Ishikawa (cell line): ENCODE measurements around the gene PDE8A.

ENCODE experiments used
- CEBPB ChIP-seq: IDR thresholded peaks from 2 replicates; pipeline ENCODE4 v1.6.1; 2012
- CREB1 ChIP-seq: IDR thresholded peaks from 2 replicates; pipeline ENCODE4 v1.6.1; 2012; ENCODE audit warnings: low read depth
- EGR1 ChIP-seq: IDR thresholded peaks from 2 replicates; pipeline ENCODE4 v1.6.1; 2012
- EP300 ChIP-seq: IDR thresholded peaks from 2 replicates; pipeline ENCODE4 v1.6.1; 2012; ENCODE audit warnings: borderline replicate concordance
- FOXM1 ChIP-seq: IDR thresholded peaks from 2 replicates; pipeline ENCODE4 v1.6.1; 2012; ENCODE audit warnings: low read depth, borderline replicate concordance
- NFIC ChIP-seq: IDR thresholded peaks from 2 replicates; pipeline ENCODE4 v1.6.1; 2012
- RAD21 ChIP-seq: IDR thresholded peaks from 2 replicates; pipeline ENCODE4 v1.6.1; 2012; ENCODE audit warnings: low read depth
- TAF1 ChIP-seq: IDR thresholded peaks from 2 replicates; pipeline ENCODE4 v1.6.1; 2012; ENCODE audit warnings: low read depth, mild to moderate bottlenecking
- TCF12 ChIP-seq: IDR thresholded peaks from 2 replicates; pipeline ENCODE4 v1.6.1; 2012; ENCODE audit warnings: low read depth
- TEAD4 ChIP-seq: IDR thresholded peaks from 2 replicates; pipeline ENCODE4 v1.6.1; 2012
- YY1 ChIP-seq: IDR thresholded peaks from 2 replicates; pipeline ENCODE4 v1.6.1; 2012; ENCODE audit warnings: low read depth
- ZBTB7A ChIP-seq: IDR thresholded peaks from 2 replicates; pipeline ENCODE4 v1.6.1; 2012; ENCODE audit warnings: low read depth
- TF ChIP-seq, protein P1 (sequence below): IDR thresholded peaks from 2 replicates; pipeline ENCODE4 v1.6.1; 2012; ENCODE audit warnings: low read depth, mild to moderate bottlenecking
- TF ChIP-seq, protein P2 (sequence below): IDR thresholded peaks from 2 replicates; pipeline ENCODE4 v1.6.1; 2012
- TF ChIP-seq, protein P3 (sequence below): IDR thresholded peaks from 2 replicates; pipeline ENCODE4 v1.6.1; 2012

Gene PDE8A

DNA sequence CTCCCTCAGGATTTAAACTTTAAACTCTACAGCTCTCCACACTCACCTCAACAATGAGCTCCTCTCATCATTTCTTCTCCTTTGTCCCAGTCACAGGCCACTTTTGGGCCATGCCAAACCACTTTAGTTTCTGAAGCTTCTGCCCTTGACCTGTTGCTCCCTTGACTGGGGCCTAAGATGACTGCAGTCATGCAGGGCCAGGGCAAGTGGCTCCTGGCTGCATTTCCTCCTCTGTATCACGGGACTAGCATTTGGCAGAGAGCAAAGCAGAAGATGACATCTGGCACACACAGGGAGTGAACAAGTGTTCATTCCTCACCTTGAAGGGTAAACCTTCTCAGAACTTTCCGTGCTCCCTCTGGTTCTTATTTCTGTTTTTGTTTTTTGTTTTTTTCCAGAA is 136.9 kb downstream of the PDE8A start:
- TF ChIP-seq EGR1, result no peak
- no peak for TF ChIP-seq EP300
- TF ChIP-seq TAF1, result no peak
- TF ChIP-seq CREB1, result no peak
- no peak for TF ChIP-seq FOXM1
- TF ChIP-seq, protein P1, sequence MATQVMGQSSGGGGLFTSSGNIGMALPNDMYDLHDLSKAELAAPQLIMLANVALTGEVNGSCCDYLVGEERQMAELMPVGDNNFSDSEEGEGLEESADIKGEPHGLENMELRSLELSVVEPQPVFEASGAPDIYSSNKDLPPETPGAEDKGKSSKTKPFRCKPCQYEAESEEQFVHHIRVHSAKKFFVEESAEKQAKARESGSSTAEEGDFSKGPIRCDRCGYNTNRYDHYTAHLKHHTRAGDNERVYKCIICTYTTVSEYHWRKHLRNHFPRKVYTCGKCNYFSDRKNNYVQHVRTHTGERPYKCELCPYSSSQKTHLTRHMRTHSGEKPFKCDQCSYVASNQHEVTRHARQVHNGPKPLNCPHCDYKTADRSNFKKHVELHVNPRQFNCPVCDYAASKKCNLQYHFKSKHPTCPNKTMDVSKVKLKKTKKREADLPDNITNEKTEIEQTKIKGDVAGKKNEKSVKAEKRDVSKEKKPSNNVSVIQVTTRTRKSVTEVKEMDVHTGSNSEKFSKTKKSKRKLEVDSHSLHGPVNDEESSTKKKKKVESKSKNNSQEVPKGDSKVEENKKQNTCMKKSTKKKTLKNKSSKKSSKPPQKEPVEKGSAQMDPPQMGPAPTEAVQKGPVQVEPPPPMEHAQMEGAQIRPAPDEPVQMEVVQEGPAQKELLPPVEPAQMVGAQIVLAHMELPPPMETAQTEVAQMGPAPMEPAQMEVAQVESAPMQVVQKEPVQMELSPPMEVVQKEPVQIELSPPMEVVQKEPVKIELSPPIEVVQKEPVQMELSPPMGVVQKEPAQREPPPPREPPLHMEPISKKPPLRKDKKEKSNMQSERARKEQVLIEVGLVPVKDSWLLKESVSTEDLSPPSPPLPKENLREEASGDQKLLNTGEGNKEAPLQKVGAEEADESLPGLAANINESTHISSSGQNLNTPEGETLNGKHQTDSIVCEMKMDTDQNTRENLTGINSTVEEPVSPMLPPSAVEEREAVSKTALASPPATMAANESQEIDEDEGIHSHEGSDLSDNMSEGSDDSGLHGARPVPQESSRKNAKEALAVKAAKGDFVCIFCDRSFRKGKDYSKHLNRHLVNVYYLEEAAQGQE, result no peak
- TF ChIP-seq TCF12, result no peak
- TF ChIP-seq CEBPB, result no peak
- no peak for TF ChIP-seq ZBTB7A
- no peak for TF ChIP-seq TEAD4
- TF ChIP-seq, protein P2, sequence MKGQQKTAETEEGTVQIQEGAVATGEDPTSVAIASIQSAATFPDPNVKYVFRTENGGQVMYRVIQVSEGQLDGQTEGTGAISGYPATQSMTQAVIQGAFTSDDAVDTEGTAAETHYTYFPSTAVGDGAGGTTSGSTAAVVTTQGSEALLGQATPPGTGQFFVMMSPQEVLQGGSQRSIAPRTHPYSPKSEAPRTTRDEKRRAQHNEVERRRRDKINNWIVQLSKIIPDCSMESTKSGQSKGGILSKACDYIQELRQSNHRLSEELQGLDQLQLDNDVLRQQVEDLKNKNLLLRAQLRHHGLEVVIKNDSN, result no peak
- no peak for TF ChIP-seq YY1
- TF ChIP-seq NFIC, result no peak
- TF ChIP-seq, protein P3, sequence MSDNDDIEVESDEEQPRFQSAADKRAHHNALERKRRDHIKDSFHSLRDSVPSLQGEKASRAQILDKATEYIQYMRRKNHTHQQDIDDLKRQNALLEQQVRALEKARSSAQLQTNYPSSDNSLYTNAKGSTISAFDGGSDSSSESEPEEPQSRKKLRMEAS, result no peak
- no peak for TF ChIP-seq RAD21

DNA sequence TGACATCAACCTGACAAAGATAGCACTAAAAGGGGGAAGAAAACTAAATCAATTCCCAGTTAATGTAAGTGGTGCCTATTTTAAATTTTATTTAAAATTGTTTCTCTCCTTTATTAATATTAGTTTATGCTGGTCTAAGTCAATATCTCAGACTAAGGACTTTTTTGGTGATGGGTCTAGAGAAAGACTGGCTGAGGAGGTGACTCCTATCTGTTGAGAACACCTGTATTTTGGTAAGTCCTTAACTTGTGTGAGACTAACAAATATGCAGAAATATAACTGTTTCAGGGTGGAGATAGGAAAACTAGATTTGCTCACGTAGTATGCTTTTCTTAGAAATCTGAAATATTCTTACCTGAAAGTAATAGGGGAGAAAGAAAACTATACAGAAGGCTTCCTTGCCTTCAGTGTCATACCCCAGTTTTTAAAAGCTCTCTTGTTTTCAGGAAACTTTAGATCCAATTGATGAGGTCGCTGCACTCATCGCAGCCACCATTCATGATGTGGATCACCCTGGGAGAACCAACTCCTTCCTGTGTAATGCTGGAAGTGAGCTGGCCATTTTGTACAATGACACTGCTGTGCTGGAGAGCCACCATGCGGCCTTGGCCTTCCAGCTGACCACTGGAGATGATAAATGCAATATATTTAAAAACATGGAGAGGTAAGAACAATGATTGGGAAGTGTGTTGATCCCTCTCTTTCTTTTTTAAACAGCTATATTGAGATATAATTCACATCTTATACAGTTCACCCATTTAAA is 138.9 kb downstream of the PDE8A start:
- TF ChIP-seq TEAD4 (no peak), TCF12 (no peak), EP300 (no peak), YY1 (no peak), CREB1 (no peak), ZBTB7A (no peak), RAD21 (no peak), NFIC (no peak), CEBPB (no peak), EGR1 (no peak), FOXM1 (no peak)
- TF ChIP-seq, protein P2, result no peak
- TF ChIP-seq, protein P3, result no peak

DNA sequence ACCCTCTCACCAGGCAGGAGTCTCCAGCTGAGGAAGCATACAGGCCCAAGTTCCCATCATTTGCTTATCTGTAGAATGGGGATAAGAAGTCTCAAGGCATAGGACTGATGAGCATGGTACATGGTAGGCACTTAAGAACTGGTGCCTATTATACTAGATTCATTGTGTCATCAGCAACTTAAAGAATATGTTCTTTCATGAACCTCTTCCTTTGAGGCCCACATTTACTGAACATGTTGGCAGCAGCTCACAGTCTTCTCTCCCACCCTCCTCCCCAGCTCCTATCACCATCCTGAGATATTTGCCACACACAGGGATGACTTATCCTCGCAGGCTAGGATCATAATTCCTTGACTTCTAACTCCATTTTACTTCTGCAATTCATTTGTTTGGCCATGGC is 142.5 kb downstream of the PDE8A start:
- no peak for TF ChIP-seq TCF12
- TF ChIP-seq, protein P2, result no peak
- TF ChIP-seq, protein P1, result no peak
- no peak for TF ChIP-seq TEAD4

DNA sequence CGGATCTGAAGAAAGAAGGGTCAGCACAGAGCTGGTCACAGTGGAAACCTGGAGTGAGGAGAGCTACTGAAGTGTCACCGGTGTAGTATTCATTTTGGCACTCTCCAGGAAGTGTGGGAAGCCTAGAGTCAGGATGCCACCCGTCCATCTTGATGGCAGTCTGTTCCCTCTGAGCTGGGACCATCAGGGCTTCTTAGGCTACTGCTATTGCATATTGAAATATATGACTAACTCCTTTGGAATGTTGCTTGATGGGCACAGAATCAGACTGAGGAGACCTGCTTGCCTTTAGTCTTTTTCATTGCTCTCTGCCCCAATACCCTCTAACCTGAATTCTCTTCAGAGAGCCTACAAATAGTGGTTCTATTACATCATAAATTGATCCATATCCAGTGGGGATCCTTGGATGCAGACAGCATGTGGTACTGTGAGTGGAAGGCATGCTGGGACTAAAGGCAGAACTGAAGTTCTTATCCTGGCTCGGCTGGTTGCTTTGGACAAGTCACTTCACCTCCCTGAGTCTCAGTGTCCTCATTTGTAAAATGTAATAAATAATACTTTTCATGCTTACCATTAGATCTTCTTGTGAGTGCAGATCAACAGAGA is 143.5 kb downstream of the PDE8A start:
- no peak for TF ChIP-seq NFIC
- peak; percentile 54; the same call in 1 of the 2 replicates for TF ChIP-seq TEAD4

DNA sequence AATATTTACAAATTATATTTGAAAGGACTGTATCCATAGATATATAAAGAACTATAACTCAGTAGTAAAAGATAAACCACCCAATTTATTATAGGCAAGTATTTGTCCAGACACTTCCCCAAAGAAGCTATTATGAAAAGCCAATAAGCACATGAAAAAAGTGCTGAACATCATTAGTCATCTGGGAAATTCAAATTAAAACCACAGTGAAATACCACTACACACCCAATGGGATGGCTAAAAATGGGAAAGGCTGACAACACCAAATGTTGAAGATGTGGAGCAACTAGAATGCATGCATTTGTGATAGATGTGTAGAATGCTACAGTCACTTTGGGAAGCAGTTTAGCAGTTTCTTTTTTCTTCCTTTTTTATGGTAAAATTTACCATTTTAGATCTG is 147.0 kb downstream of the PDE8A start:
- no peak for TF ChIP-seq CEBPB
- no peak for TF ChIP-seq FOXM1
- no peak for TF ChIP-seq TAF1
- TF ChIP-seq EGR1, result no peak
- TF ChIP-seq, protein P1, result no peak
- no peak for TF ChIP-seq YY1
- TF ChIP-seq, protein P3, result no peak
- no peak for TF ChIP-seq EP300
- TF ChIP-seq, protein P2, result no peak
- no peak for TF ChIP-seq TEAD4
- no peak for TF ChIP-seq ZBTB7A
- TF ChIP-seq CREB1, result no peak
- no peak for TF ChIP-seq TCF12
- no peak for TF ChIP-seq RAD21
- TF ChIP-seq NFIC, result no peak
